ENCODE measurements around the gene STRN4. TPM values are rescaled to one million over a fixed set of nuclear protein-coding genes. Genes with fewer than 3 reads are reported as not detected.
A peak's percentile ranks its signal among the peaks of the same experiment; 100 is the strongest.

The STRN4 gene
- total RNA-seq, 1 donor from 2014 or later = 115 TPM

- TF ChIP-seq CTCF (IDR thresholded peaks at IDR 0.05; ENCODE audit: unreplicated experiment) = no peak
- peaks cover 4% of the 10 kb centered on the region for H3K36me3 Mint-ChIP-seq (ENCODE audit: insufficient read depth)
- no peak for DNase-seq (ENCODE audit: low spot score, unreplicated experiment)
- peak overlapping the region; percentile 97 for H3K4me3 Mint-ChIP-seq (ENCODE audit: low read depth)
- peak overlapping the region; percentile 96 for H3K27ac Mint-ChIP-seq
- no peaks in the 10 kb centered on the region for H3K9me3 Mint-ChIP-seq (ENCODE audit: low read depth)
- H3K27me3 Mint-ChIP-seq = no peaks in the 10 kb centered on the region
- H3K4me1 Mint-ChIP-seq (ENCODE audit: low read depth) = peaks cover 16% of the 10 kb centered on the region
Observed at GRCh38 chr19:46745030-46745429, 1.2 kb downstream of the STRN4 start.

- no peak for DNase-seq (ENCODE audit: low spot score, unreplicated experiment)
- Mint-ChIP-seq H3K9me3 (ENCODE audit: low read depth) (no peaks in the 10 kb centered on the region), H3K27me3 (no peaks in the 10 kb centered on the region), H3K27ac (no peak overlapping the region), H3K4me3 (ENCODE audit: low read depth) (peak overlapping the region; percentile 97), H3K36me3 (ENCODE audit: insufficient read depth) (peaks cover 3% of the 10 kb centered on the region), H3K4me1 (ENCODE audit: low read depth) (peaks cover 16% of the 10 kb centered on the region)
- no peak for TF ChIP-seq CTCF (IDR thresholded peaks at IDR 0.05; ENCODE audit: unreplicated experiment)
Observed at GRCh38 chr19:46744005-46744691, 2.1 kb downstream of the STRN4 start.

- DNase-seq (ENCODE audit: low spot score, unreplicated experiment) = no peak
- Mint-ChIP-seq H3K36me3 (ENCODE audit: insufficient read depth) (no peaks in the 10 kb centered on the region), H3K4me1 (ENCODE audit: low read depth) (peaks cover 16% of the 10 kb centered on the region), H3K27me3 (no peaks in the 10 kb centered on the region), H3K4me3 (ENCODE audit: low read depth) (no peak overlapping the region), H3K9me3 (ENCODE audit: low read depth) (no peaks in the 10 kb centered on the region), H3K27ac (peak overlapping the region; percentile 47)
- TF ChIP-seq CTCF (IDR thresholded peaks at IDR 0.05; ENCODE audit: unreplicated experiment) = no peak
Observed at GRCh38 chr19:46742926-46743480, 3.2 kb downstream of the STRN4 start.

- no peaks in the 10 kb centered on the region for H3K27me3 Mint-ChIP-seq
- peaks cover 24% of the 10 kb centered on the region for H3K4me1 Mint-ChIP-seq (ENCODE audit: low read depth)
- peaks cover 4% of the 10 kb centered on the region for H3K36me3 Mint-ChIP-seq (ENCODE audit: insufficient read depth)
- H3K9me3 Mint-ChIP-seq (ENCODE audit: low read depth) = no peaks in the 10 kb centered on the region
- no peak overlapping the region for H3K4me3 Mint-ChIP-seq (ENCODE audit: low read depth)
- no peak overlapping the region for H3K27ac Mint-ChIP-seq
- DNase-seq (ENCODE audit: low spot score, unreplicated experiment) = no peak
- TF ChIP-seq CTCF (IDR thresholded peaks at IDR 0.05; ENCODE audit: unreplicated experiment) = no peak
Observed at GRCh38 chr19:46741447-46741846, 4.8 kb downstream of the STRN4 start.

GRCh38 chr19:46739290-46739771, 6.9 kb downstream of the STRN4 start:
- no peaks in the 10 kb centered on the region for H3K27me3 Mint-ChIP-seq
- H3K4me1 Mint-ChIP-seq (ENCODE audit: low read depth) = peaks cover 12% of the 10 kb centered on the region
- no peak overlapping the region for H3K4me3 Mint-ChIP-seq (ENCODE audit: low read depth)
- no peaks in the 10 kb centered on the region for H3K9me3 Mint-ChIP-seq (ENCODE audit: low read depth)
- TF ChIP-seq CTCF (IDR thresholded peaks at IDR 0.05; ENCODE audit: unreplicated experiment) = no peak
- H3K36me3 Mint-ChIP-seq (ENCODE audit: insufficient read depth) = peaks cover 4% of the 10 kb centered on the region
- peak overlapping the region; percentile 49 for H3K27ac Mint-ChIP-seq
- no peak for DNase-seq (ENCODE audit: low spot score, unreplicated experiment)
